ENCODE data around the gene NF1.

DNA sequence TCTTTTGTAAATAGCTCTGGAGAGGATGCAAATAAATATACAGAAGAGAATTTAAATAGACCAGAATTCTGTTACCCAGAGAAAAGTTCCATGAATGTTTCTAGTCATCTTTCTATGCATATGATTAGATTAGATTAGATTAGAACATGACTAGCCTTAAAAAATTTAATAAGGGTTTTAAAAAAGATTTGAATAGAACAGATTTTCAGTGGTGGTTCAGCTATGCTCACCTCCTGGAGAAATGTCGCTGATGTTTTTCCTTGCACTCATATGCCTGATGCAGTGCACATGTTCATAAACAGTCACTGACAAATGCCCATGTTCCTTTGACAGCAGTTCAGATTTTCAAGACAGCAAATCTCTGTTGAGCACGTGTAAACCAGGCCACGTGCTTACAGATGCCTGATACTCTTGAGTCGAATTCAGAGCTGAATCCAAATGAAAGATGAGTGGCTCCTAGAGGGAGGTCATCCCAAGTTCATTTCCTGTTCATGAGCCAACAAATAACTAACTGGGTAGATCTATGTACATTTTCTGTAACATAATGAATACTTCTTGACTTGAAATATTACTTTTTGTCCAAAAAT is 276.8 kb downstream of the NF1 start:
- TF ChIP-seq, protein P1, sequence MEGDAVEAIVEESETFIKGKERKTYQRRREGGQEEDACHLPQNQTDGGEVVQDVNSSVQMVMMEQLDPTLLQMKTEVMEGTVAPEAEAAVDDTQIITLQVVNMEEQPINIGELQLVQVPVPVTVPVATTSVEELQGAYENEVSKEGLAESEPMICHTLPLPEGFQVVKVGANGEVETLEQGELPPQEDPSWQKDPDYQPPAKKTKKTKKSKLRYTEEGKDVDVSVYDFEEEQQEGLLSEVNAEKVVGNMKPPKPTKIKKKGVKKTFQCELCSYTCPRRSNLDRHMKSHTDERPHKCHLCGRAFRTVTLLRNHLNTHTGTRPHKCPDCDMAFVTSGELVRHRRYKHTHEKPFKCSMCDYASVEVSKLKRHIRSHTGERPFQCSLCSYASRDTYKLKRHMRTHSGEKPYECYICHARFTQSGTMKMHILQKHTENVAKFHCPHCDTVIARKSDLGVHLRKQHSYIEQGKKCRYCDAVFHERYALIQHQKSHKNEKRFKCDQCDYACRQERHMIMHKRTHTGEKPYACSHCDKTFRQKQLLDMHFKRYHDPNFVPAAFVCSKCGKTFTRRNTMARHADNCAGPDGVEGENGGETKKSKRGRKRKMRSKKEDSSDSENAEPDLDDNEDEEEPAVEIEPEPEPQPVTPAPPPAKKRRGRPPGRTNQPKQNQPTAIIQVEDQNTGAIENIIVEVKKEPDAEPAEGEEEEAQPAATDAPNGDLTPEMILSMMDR (IDR thresholded peaks at IDR 0.05), result no peak
- TF ChIP-seq POLR2A (IDR thresholded peaks at IDR 0.05), result no peak

Data from Peyer's patch (tissue), 4 donors.